ENCODE measurements around the gene TRAF3IP1.

Gene TRAF3IP1

GRCh38 chr2:238379096-238379810 lies 58.9 kb downstream of the TRAF3IP1 start:
- TF ChIP-seq POLR2A (IDR thresholded peaks at IDR 0.05; ENCODE audit: extremely low read depth, insufficient read length) (no peak), MYC (IDR thresholded peaks at IDR 0.05; ENCODE audit: low read depth, low read length) (peak; percentile 86), CTCF (IDR thresholded peaks at IDR 0.05; ENCODE audit: low read depth, low read length) (no peak)
- TF ChIP-seq, protein P1, sequence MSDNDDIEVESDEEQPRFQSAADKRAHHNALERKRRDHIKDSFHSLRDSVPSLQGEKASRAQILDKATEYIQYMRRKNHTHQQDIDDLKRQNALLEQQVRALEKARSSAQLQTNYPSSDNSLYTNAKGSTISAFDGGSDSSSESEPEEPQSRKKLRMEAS (IDR thresholded peaks at IDR 0.05; ENCODE audit: low read depth, low read length) = peak; percentile 98
- DNase-seq (ENCODE audit: low read depth) = peak; percentile 92
- H3K4me3 ChIP-seq (ENCODE audit: low read depth, low read length) = no peak overlapping the region

DNA sequence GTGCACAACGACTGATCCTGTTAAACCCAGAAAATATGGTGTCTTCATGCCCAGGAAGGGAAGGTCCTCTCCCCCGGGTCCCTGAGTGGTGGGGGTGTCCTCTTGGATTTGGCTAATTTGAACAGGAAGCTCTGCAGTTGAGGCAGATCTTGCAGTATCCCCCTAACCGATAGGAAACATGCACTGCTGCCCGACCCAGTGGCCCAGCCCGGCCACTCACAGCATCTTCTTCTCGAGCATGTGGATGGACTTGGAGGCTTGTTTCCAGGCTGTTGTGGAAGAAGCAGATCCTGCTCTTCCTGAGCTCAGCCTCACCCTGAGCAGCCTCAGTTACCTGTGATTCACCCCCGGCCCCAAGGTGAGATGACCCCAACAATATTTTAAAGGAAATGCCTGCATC lies 60.0 kb downstream of the TRAF3IP1 start:
- TF ChIP-seq, protein P1 (IDR thresholded peaks at IDR 0.05; ENCODE audit: low read depth, low read length) = no peak
- TF ChIP-seq POLR2A (IDR thresholded peaks at IDR 0.05; ENCODE audit: extremely low read depth, insufficient read length) = no peak
- TF ChIP-seq CTCF (IDR thresholded peaks at IDR 0.05; ENCODE audit: low read depth, low read length) = no peak
- no peak for TF ChIP-seq MYC (IDR thresholded peaks at IDR 0.05; ENCODE audit: low read depth, low read length)
- no peak overlapping the region for H3K4me3 ChIP-seq (ENCODE audit: low read depth, low read length)
- DNase-seq (ENCODE audit: low read depth) = peak; percentile 48

GRCh38 chr2:238380785-238381184 lies 60.5 kb downstream of the TRAF3IP1 start:
- TF ChIP-seq, protein P1 (IDR thresholded peaks at IDR 0.05; ENCODE audit: low read depth, low read length) = no peak
- TF ChIP-seq MYC (IDR thresholded peaks at IDR 0.05; ENCODE audit: low read depth, low read length) (no peak), CTCF (IDR thresholded peaks at IDR 0.05; ENCODE audit: low read depth, low read length) (no peak), POLR2A (IDR thresholded peaks at IDR 0.05; ENCODE audit: extremely low read depth, insufficient read length) (no peak)
- no peak overlapping the region for H3K4me3 ChIP-seq (ENCODE audit: low read depth, low read length)
- DNase-seq (ENCODE audit: low read depth) = no peak

DNA sequence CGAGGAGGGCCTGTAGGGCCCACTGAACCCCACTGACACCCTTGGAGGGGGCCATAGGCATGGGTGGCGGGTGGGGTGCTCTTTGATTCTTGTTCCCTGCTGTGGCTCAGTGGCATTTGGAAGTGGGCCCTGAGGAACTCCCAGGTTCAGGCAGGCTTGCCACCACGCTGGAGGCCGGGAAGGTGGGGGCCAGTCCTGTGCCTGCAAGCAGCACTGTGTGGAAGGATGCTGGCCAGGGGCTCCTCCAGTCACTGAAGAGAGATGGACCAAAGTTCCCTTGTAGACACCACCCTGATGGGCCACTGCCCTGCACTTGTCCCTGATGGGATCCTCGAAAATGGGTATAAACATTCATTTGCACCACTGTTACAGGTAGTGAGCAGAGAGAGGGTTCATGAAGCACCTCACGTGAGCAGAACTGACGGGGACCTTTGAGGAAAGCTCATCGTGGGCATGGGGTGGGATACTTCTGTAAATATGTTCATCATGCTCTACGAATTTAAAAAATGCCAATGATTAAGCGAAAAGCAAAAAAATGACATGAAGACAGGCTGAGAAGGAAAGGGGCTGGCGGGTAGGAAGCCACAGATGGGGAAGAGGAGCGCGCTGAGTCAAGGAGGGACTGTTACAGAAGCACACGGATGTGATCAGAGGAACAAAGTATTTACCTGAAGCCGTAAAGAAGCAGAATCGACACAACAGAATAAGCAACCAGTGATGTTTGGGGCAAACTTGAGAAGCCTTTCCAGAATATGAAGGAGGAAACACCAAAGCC lies 61.2 kb downstream of the TRAF3IP1 start:
- no peak for TF ChIP-seq MYC (IDR thresholded peaks at IDR 0.05; ENCODE audit: low read depth, low read length)
- peak; percentile 2 for TF ChIP-seq CTCF (IDR thresholded peaks at IDR 0.05; ENCODE audit: low read depth, low read length)
- DNase-seq (ENCODE audit: low read depth) = peak; percentile 84
- peak overlapping the region; percentile 38 for H3K4me3 ChIP-seq (ENCODE audit: low read depth, low read length)

DNA sequence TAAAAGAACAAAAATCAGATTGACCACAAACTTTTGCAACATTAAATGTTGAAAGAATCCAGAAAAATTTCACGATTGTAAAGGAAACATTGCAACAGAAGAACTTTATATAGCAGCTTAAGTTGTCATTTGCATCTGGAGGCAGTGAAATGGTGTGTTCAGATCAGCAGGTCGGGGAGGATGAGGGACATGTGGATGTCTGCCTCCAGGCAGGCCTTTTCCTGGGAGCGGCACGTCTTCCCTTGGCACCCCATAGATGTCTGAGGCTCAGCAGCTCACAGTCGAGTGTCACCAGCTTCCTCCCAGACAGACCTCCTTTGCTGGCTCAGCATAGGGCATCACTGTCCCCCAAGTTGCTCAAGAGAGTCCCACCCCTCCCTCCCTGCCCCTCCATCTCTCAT lies 62.1 kb downstream of the TRAF3IP1 start:
- TF ChIP-seq MYC (IDR thresholded peaks at IDR 0.05; ENCODE audit: low read depth, low read length) (no peak), CTCF (IDR thresholded peaks at IDR 0.05; ENCODE audit: low read depth, low read length) (no peak), POLR2A (IDR thresholded peaks at IDR 0.05; ENCODE audit: extremely low read depth, insufficient read length) (no peak)
- TF ChIP-seq, protein P1 (IDR thresholded peaks at IDR 0.05; ENCODE audit: low read depth, low read length) = no peak
- no peak overlapping the region for H3K4me3 ChIP-seq (ENCODE audit: low read depth, low read length)
- peak; percentile 73 for DNase-seq (ENCODE audit: low read depth)

All from NB4 (cell line).